Esophagus (tissue), 2 donors: ENCODE results near the gene KIF3B. TPM values are rescaled to one million over a fixed set of nuclear protein-coding genes. Genes with fewer than 3 reads are reported as not detected.
A peak's percentile ranks its signal among the peaks of the same experiment; 100 is the strongest.

Experiments used
- H3K27ac ChIP-seq, 2 donors: one replicate each; pipeline ENCODE4 v1.5.1; 2013; ENCODE audit warnings: low read depth in 2 of 2, mild to moderate bottlenecking in 2 of 2, inconsistent platforms in 1 of 2, low read length in 1 of 2, moderate library complexity in 1 of 2
- H3K27me3 ChIP-seq, 2 donors: one replicate each; pipeline ENCODE4 v1.6.1; 2013; ENCODE audit warnings: low read length in 2 of 2, control low read depth in 1 of 2, mild to moderate bottlenecking in 1 of 2; ENCODE audit not compliant: insufficient read depth in 2 of 2, control insufficient read depth in 1 of 2
- H3K36me3 ChIP-seq, 2 donors: one replicate each; pipeline ENCODE4 v1.6.1; 2013; ENCODE audit warnings: low read length in 1 of 2; ENCODE audit not compliant: control insufficient read depth in 2 of 2, insufficient read depth in 2 of 2
- H3K4me1 ChIP-seq, 2 donors: one replicate each; pipeline ENCODE4 v1.6.1; 2013; ENCODE audit warnings: low read length in 1 of 2; ENCODE audit not compliant: control insufficient read depth in 2 of 2, insufficient read depth in 2 of 2
- H3K4me3 ChIP-seq, 2 donors: one replicate each; pipeline ENCODE4 v1.5.1; 2013; ENCODE audit warnings: low read length in 2 of 2, mild to moderate bottlenecking in 2 of 2, low read depth in 1 of 2, moderate library complexity in 1 of 2
- H3K9me3 ChIP-seq, 2 donors: one replicate each; pipeline ENCODE4 v1.6.1; 2013; ENCODE audit warnings: mild to moderate bottlenecking in 2 of 2, low read depth in 1 of 2, low read length in 1 of 2, moderate library complexity in 1 of 2; ENCODE audit not compliant: control insufficient read depth in 2 of 2, insufficient read depth in 1 of 2
- WGBS, 2 donors: extraction: QIAGEN DNeasy Blood & Tissue Kit; methylation state at CpG; one replicate each; pipeline ENCODE4 v1.1.7; 2013; 5-methylcytosine and 5-hydroxymethylcytosine counted together
- polyA plus RNA-seq, 2 donors: library from polyadenylated mRNA; stranded (reverse); fragments of 200-250 nt; gene quantifications; one replicate each; pipeline ENCODE4 v1.2.3, GENCODE V29; 2013
- donor health status: healthy with polysubstance abuse.
- donor health status: Bipolar disorder and iron deficiency.

Gene KIF3B
- polyA plus RNA-seq: 1 to 10 TPM; 2.6 to 4.5 TPM

- 1 to 2% methylated on average over 53 to 62 of the region's 62 CpGs for WGBS, 2 donors
- Histone ChIP-seq H3K27ac (peak within 1 kb of the TSS; percentile 19 to 54), H3K36me3 (peaks cover 0 to 2% of the 10 kb centered on the region in 2 donors), H3K9me3 (no peaks in the 10 kb centered on the region), H3K4me3 (peak within 1 kb of the TSS; percentile 76 to 78), H3K4me1 (peaks cover 0 to 7% of the 10 kb centered on the region in 2 donors), H3K27me3 (no peaks in the 10 kb centered on the region)
These were observed at the start of gene KIF3B for GRCh38 chr20:32277361-32278198. Gene KIF3B (plus strand): TSS chr20:32277651. CDS start chr20:32309778, 32,127 bp downstream.

- Histone ChIP-seq H3K27ac (no peak overlapping the region), H3K36me3 (peaks cover 11 to 18% of the 10 kb centered on the region in 2 donors), H3K9me3 (no peaks in the 10 kb centered on the region), H3K4me3 (no peak overlapping the region), H3K4me1 (peaks cover 0 to 4% of the 10 kb centered on the region in 2 donors), H3K27me3 (no peaks in the 10 kb centered on the region)
- 73 to 91% methylated on average over 22 of the region's 22 CpGs for WGBS, 2 donors
These were observed 49.4 kb upstream of the KIF3B start for GRCh38 chr20:32227744-32228688.

- no peaks in the 10 kb centered on the region for H3K9me3 ChIP-seq
- no peak overlapping the region for H3K4me3 ChIP-seq
- H3K27me3 ChIP-seq: no peaks in the 10 kb centered on the region
- peaks cover 12 to 19% of the 10 kb centered on the region in 2 donors for H3K36me3 ChIP-seq
- H3K27ac ChIP-seq: no peak overlapping the region
- peaks cover 0 to 3% of the 10 kb centered on the region in 2 donors for H3K4me1 ChIP-seq
- 81 to 95% methylated on average over 5 of the region's 5 CpGs for WGBS, 2 donors
These were observed 48.2 kb upstream of the KIF3B start for GRCh38 chr20:32229251-32229747.

DNA sequence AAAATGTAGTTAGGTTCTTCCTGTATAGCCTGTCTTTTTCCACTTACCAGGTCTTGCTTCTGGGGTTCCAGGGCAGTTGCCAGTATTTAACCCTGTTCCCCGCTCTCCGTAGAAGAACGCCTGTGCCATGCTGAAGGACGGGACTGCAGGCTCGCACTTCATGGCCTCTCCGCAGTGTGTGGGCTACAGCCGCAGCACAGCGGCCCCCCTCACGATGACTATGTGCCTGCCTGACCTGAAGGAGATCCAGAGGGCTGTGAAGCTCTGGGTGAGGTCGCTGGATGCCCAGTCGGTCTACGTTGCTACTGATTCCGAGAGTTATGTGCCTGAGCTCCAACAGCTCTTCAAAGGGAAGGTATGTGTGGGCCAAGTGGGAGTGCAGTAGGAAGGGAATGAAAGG lies 46.7 kb upstream of the KIF3B start:
- Histone ChIP-seq H3K9me3 (no peaks in the 10 kb centered on the region), H3K27me3 (no peaks in the 10 kb centered on the region), H3K4me1 (peaks cover 0 to 6% of the 10 kb centered on the region in 2 donors), H3K27ac (no peak overlapping the region), H3K4me3 (no peak overlapping the region), H3K36me3 (peaks cover 13 to 26% of the 10 kb centered on the region in 2 donors)
- WGBS, 2 donors: 95 to 96% methylated on average over 13 of the region's 13 CpGs

GRCh38 chr20:32231245-32231644 lies 46.2 kb upstream of the KIF3B start:
- no peaks in the 10 kb centered on the region for H3K27me3 ChIP-seq
- H3K9me3 ChIP-seq: no peaks in the 10 kb centered on the region
- H3K36me3 ChIP-seq: peaks cover 13 to 29% of the 10 kb centered on the region in 2 donors
- peaks cover 0 to 6% of the 10 kb centered on the region in 2 donors for H3K4me1 ChIP-seq
- 94 to 96% methylated on average over 4 of the region's 4 CpGs for WGBS, 2 donors
- no peak overlapping the region for H3K27ac ChIP-seq
- no peak overlapping the region for H3K4me3 ChIP-seq

GRCh38 chr20:32231847-32232246 lies 45.6 kb upstream of the KIF3B start:
- WGBS, 2 donors: 67 to 72% methylated on average over 4 of the region's 4 CpGs
- peaks cover 0 to 6% of the 10 kb centered on the region in 2 donors for H3K4me1 ChIP-seq
- no peaks in the 10 kb centered on the region for H3K27me3 ChIP-seq
- H3K4me3 ChIP-seq: no peak overlapping the region
- no peaks in the 10 kb centered on the region for H3K9me3 ChIP-seq
- no peak overlapping the region for H3K27ac ChIP-seq
- peaks cover 13 to 29% of the 10 kb centered on the region in 2 donors for H3K36me3 ChIP-seq

DNA sequence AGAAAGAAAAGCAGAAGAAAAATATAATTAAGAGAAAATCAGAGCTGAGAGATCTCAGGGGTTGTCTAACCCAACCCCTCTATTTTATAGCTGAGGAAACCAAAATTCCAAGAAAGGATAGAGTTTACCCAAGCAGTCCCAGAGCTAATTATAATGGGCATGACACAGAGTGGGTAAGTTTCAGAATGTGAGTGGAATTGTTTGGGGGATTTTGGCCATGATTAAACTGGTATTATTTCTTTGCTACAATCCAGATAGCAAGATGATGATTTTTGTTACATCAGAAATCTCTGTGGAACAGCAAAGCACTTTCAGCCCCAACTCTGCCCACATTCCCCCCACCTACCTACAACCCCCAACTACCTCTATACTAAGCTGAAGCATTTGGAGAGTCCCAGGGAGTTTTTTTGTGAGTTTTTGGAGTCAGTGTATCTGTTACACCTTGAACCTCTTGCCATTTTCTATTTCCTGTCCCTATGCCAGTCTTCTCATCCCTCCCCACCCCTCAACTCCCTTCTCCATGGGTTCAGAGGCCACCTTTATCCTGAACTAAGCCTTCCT lies 45.0 kb upstream of the KIF3B start:
- peaks cover 13 to 29% of the 10 kb centered on the region in 2 donors for H3K36me3 ChIP-seq
- H3K4me1 ChIP-seq: peaks cover 0 to 6% of the 10 kb centered on the region in 2 donors
- no peaks in the 10 kb centered on the region for H3K27me3 ChIP-seq
- H3K4me3 ChIP-seq: no peak overlapping the region
- no peaks in the 10 kb centered on the region for H3K9me3 ChIP-seq
- no peak overlapping the region for H3K27ac ChIP-seq

- no peaks in the 10 kb centered on the region for H3K9me3 ChIP-seq
- H3K4me1 ChIP-seq: peaks cover 0 to 6% of the 10 kb centered on the region in 2 donors
- H3K27me3 ChIP-seq: no peaks in the 10 kb centered on the region
- no peak overlapping the region for H3K4me3 ChIP-seq
- no peak overlapping the region for H3K27ac ChIP-seq
- peaks cover 8 to 28% of the 10 kb centered on the region in 2 donors for H3K36me3 ChIP-seq
- WGBS, 2 donors: 85 to 97% methylated on average over 9 of the region's 9 CpGs
These were observed 44.2 kb upstream of the KIF3B start for GRCh38 chr20:32233286-32233685.
